ENCODE results near the gene KLK5. TPM values are rescaled to one million over a fixed set of nuclear protein-coding genes. Genes with fewer than 3 reads are reported as not detected.
A peak's percentile ranks its signal among the peaks of the same experiment; 100 is the strongest.

The KLK5 gene
- polyA plus RNA-seq, 1 donor = 1.2 TPM

DNA sequence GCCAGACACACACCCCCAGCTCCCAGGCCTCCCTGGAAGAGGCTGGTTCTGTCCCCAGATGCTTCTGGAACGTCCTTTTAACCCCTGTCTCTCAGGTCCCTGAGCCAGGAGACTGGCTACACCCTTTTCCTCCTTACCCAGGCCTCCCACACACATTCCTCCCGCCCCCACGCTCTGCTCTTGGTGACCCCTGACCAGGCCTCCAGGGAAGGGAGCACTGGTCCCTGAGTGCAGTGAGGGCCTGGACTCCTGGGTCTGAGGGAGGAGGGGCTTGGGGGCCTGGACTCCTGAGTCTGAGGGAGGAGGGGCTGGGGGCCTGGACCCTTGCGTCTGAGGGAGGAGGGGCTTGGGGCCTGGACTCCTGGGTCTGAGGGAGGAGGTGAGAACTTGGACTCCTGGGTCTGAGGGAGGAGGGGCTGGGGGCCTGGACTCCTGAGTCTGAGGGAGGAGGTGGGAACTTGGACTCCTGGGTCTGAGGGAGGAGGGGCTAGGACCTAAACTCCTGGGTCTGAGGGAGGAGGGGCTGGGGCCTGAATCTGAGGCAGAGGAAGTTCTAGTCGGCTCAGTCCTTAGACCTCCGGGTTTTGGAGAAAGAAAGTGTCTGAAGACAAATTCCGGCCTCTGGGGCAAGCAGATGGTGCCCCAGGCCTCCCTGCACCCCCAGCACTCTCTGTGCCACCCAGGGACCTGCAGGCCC lies 16.0 kb upstream of the KLK5 start:
- peak; percentile 71 for DNase-seq

DNA sequence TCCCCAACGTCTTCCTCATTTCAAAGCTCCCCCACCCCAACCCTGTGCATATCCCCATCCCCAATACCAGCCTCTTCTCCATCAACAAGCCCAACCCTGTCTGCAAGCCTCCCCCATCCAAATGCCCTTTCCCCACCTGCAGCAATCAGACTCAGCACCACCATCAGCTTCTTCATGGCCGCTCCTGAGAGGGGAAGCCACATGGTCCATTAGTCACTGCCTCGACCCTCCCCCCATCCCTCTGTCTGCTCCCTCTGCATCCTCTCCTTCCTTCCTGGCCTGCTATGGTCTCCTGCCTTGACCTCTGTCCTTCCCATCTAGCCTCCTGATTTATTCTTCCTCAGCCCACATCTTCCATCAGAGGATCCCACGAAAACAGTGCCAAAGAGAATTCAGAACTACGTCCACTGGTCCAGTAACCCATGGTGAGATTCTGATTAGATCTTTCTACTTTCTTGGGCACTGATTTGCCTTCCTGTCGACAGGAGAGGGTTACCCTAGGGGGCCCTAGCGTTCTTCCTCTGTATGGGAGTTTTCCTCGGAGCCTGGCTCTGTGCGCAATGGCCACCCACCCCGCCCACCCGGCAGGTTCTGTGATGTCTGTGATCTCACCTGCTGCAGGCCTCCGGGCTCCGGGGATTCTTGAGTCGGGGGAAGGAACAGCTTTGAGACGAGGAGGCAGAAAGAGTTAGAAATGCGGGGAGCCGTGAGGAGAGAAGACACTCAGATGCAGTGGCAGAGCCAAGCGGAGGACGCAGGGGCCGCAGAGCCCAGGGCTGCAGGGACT lies 15.3 kb upstream of the KLK5 start:
- DNase-seq = no peak

GRCh38 chr19:50964266-50964665 lies 11.4 kb upstream of the KLK5 start:
- DNase-seq = no peak

DNA sequence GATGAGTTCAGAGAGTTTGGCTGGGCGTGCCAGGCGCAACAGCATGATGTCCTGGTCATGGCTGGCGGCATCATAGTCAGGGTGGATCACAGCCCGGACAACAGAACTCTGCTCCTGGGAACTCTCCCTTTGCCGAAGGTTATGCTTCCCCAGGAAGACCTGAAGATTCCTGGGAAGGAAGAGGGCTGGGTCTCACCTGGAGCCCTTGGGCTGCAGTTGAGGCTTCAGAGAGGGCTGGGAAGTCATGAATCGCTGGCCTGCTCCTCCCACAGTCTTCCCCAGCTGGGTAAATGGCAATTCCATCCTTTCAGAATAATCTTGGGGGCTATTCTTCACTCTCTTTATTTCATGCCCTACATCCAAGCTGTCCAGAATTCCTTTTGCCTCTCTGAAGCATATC lies 10.5 kb upstream of the KLK5 start:
- DNase-seq = no peak

DNA sequence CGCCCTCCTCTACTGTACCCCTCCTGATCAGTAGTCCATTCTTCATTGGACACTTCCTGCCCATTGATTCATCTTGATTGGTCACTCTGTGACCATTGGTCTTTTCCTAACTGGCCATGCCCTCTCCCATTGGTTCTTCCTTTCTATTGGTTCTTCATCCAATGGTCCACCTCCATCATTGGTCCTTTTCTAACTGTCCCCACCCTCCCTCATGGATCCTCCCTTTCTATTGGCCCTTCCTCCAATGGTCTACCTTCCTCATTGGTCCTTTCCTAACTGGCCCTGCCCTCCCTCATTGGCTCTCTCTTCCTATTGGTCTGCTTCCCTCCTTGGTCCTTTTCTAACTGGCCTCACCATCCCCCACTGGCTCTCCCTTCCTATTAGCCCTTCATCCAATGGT lies 9.4 kb upstream of the KLK5 start:
- no peak for DNase-seq

GRCh38 chr19:50959731-50960500 lies 7.1 kb upstream of the KLK5 start:
- no peak for DNase-seq

DNA sequence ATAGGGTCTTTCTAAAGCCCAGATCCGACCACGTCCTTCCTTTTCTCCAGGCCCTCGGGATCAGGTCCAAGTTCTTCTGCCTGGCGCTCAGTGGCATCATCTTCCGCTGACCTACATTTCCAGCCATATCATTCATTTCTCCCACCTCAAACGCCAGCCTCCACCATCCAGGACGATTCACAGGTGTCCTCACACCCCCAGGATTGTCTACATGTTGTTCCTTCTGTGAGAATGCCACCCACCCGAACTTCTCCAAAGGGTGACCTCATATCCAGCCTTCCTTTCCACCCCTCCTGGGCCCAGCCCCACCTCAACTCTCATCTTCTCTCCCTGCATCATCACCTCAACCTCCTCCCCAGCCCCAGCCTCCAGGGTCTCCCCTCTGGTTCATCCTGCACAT lies 4.7 kb upstream of the KLK5 start:
- DNase-seq = no peak

DNA sequence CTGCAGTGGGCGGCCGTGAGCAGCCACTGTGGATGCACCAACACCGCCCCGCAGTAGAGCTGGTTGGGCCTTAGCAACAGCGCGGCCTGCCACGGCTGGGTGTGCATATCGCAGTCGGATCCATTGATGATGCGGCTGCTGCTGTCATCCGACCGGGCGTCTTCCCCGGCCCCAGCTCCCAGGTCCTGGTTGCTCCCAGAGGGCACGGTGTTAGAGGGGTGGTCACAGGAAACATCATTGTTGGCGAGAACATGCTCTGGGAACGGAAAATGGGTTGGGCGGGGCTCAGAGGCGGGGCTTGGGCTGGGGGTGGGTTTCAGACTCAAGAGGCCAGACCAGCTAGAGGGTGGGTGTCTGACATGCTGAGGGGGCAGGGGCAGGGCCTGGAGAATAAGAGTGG lies 3.0 kb downstream of the KLK5 start:
- no peak for DNase-seq

- DNase-seq = no peak
These were observed 5.7 kb downstream of the KLK5 start for GRCh38 chr19:50947123-50947522.

DNA sequence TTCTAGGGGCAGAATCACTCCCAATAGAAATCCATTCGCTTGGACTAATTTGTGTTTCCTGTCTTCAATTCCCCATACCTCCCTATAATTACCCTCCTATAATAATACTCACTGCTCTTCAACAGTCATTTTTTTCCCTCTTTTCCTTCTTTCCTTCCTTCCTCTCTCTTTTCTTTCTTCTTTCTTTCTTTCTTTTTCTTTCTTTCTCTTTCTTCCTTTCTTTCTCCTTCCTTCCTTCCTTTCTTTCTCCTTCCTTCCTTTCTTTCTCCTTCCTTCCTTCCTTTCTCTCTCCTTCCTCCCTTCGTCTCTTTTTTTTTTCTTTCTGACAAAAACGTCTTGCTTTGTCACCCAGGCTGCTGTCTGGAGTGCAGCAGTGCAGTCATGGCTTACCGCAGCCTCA lies 8.0 kb downstream of the KLK5 start:
- DNase-seq = no peak

DNA sequence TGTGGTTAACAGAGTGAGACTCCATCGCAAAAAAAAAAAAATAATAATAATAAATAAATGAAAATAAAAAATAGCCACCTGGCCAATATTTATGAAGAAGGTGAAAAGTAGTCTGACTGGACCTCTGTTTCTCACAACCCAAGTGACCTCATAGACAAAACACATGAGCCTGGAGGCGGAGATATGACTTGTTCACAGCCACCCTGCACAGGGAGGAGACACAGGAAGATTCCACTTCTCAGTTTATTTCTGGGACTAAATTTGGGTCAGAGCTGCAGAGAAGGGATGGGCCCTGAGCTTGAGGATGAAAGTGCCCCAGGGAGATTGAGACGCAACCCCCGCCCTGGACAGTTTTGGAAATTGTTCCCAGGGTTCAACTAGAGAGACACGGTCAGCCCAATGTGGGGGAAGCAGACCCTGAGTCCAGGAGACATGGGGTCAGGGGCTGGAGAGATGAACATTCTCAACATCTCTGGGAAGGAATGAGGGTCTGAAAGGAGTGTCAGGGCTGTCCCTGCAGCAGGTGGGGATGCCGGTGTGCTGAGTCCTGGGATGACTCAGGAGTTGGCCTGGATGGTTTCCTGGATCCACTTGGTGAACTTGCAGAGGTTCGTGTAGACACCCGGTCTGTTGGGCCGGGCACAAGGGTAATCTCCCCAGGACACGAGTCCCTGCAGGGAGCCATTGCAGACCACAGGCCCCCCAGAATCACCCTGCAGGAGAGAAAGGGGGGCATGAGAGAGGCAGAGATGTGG lies 9.6 kb downstream of the KLK5 start:
- DNase-seq = no peak

DNA sequence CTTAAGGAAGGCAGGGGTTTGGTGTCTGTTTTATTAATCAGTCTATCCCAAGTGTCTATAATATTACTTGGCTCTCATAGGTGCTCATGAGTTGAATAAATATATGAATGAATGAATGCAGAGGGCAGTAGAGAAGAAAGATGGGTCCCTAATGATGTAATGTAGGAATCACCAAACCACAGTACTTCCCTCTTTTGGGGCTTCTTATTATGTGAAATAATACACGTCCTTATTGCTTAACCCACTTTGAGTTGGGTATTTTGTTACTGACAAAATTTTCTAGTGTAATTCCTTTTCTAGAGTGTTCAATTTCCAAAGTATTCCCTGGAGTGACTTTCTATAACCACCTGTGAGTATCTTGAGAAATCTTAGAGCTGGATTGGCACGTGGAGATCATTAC lies 13.2 kb downstream of the KLK5 start:
- no peak for DNase-seq

DNA sequence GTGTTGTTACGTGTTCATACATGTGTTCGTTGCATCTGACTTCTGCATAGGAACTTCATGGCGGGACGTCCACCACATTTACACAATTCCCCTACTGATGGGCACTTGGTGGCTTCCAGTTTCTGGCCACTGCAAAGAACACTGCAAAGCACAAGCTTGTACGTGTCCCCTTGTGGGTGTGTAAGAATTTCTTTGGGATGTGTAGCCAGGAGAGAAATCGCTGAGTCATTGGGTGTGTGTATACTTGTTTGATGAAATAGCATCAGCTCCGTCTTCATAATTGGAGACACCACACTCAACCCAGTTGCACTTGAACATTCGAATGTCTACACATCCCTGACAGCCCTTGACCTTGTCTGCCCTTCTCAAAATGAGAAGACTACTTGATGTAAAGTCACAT lies 19.2 kb downstream of the KLK5 start:
- no peak for DNase-seq

- DNase-seq = no peak
These were observed 20.2 kb downstream of the KLK5 start for GRCh38 chr19:50932690-50933083.

GRCh38 chr19:50932018-50932689 lies 20.7 kb downstream of the KLK5 start:
- no peak for DNase-seq

DNA sequence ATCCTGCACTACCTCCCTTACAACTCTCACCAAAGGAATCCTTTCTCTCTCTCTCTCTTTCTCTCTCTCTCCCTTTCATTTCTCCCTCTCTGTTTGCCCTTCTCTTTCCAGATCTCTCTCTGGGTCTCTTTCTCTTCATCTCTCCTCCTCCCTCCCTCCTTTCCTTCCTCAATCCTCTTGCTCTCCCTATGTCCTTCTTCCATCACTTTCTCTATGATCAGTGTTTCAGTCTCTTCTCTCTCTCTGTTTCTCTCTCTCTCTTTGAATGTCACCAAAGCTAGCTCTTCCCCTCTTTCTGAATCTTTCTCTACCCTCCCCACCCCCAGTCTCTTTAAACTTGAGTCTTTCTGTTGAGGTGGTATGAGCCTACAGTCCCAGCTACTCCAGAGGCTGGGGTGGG lies 21.8 kb downstream of the KLK5 start:
- no peak for DNase-seq

DNA sequence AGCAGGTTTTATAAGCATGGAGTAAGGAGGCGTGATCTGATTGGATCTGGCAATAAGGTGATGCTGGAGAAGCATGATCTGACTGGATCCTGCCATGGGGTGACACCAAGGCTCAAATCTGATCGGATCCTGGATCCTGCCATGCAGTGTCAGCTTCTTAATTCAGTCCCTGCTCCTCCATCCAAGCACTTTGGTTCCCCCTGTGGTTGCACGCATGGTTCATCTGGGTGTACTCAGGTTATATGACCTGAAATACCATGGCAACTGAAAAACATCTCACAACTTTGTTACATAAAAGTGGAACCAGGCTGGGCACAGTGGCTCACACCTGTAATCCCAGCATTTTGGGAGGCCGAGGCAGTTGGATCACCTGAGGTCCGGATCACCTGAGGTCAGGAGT lies 24.0 kb downstream of the KLK5 start:
- no peak for DNase-seq

DNA sequence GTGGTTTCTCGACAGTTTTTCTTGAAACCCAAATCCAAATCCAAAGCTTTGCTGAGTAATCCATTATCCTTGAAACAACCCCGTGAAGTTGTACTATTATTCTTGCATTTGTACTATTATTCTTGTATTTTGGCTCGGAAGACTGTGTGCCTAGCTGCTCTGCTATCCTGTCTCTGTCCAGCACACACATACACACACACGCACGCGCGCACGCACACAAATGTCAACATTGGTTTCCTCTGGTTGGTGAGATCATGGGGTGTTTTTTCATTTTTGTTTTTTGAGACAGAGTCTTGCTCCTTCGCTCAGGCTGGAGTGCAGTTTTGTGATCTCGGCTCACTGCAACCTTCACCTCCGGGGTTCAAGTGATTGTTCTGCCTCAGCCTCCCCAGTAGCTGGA lies 26.7 kb downstream of the KLK5 start:
- no peak for DNase-seq

DNA sequence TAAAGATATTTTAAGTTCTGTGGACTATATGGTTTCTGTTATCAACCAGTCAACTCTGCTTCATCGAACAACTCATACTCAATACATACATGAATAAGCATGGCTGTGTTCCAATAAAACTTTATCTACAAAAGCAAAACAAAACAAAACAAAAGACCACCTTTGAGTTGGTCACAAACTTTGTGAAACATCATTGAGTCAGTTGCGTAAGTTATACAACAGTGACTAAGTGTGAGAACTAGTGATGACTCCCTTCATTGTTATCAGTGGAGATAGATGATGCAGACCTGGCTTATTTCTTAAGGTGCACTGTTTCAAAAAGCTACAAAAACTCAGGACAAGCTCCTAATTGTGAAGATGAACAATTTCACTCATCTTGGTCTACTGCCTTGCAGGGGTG lies 27.1 kb downstream of the KLK5 start:
- no peak for DNase-seq

DNA sequence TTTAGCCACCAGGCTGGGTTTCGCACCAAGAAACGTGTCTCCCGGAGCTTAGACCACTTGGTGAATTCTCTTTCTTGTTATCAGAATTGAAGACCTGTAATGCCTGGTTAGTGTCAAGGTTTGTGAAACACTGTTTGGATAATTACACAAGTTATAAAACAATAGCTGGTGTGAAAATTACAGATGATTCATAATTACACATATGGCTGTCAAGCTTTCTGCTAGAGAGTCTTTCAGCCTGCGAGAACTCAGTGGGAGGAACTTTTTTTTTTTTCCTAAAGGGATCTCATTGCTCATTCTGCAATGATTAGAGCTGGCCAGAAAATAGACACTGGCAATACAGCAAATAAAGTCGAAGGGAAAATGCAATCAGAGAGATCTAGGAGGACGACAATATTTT lies 28.3 kb downstream of the KLK5 start:
- DNase-seq = no peak

DNA sequence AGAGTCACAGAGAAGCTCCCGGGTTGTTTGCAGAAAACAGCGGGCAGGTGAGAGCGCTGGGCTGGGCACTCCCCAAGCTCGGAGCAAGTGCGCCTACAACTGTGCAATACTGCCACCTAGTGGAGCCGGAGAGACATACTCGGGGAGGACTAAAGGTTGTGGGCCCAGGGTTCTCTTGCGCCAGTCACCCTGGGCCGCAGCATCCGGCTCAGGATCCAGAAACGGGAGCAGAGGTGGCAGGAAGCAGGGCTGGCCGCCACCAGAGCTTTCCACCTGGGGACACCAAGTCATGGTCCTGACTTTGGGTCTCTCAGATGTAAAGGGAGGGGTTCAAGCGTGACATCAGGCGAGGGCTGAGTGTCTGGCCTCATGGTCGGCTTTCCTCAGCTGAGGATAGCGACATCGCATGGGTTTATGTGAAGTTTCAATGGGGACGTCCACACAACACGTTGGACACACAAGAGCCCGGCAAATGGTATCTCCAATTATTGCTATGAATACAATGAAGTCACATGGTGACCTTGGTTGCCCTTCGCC lies 30.5 kb downstream of the KLK5 start:
- peak; percentile 80 for DNase-seq
